ENCODE measurements around the gene C10orf53.

The C10orf53 gene

GRCh38 chr10:49740346-49741107 is 61.1 kb downstream of the C10orf53 start:
- TF ChIP-seq CTCF (conservative IDR thresholded peaks at IDR 0.05; ENCODE audit: low read depth): no peak
- ChIA-PET POLR2A (ENCODE audit: low non-redundant PET) (no interaction called here), CTCF (no interaction called here)
- no peak overlapping the region for H3K27ac ChIP-seq
- DNase-seq (ENCODE audit: low spot score): no peak

GRCh38 chr10:49741108-49741995 is 61.9 kb downstream of the C10orf53 start:
- ChIA-PET POLR2A (ENCODE audit: low non-redundant PET) (no interaction called here), CTCF (no interaction called here)
- TF ChIP-seq CTCF (conservative IDR thresholded peaks at IDR 0.05; ENCODE audit: low read depth): no peak
- DNase-seq (ENCODE audit: low spot score): no peak
- no peak overlapping the region for H3K27ac ChIP-seq

GRCh38 chr10:49742683-49743463 is 63.4 kb downstream of the C10orf53 start:
- no peak for TF ChIP-seq CTCF (conservative IDR thresholded peaks at IDR 0.05; ENCODE audit: low read depth)
- no peak for DNase-seq (ENCODE audit: low spot score)
- POLR2A ChIA-PET (ENCODE audit: low non-redundant PET): no interaction called here
- H3K27ac ChIP-seq: no peak overlapping the region
- CTCF ChIA-PET: interaction anchor here (0.6 to 0.7 kb wide), 2 partner anchors 9 to 143 kb away, joined by 3 to 4 read pairs; no protein-coding TSS in a partner anchor

- no peak for DNase-seq (ENCODE audit: low spot score)
- ChIA-PET CTCF (interaction anchor here (0.5 kb wide), 1 partner anchor 1434 kb away, joined by 3 read pairs; no protein-coding TSS in a partner anchor), POLR2A (ENCODE audit: low non-redundant PET) (no interaction called here)
- no peak overlapping the region for H3K27ac ChIP-seq
- no peak for TF ChIP-seq CTCF (conservative IDR thresholded peaks at IDR 0.05; ENCODE audit: low read depth)
Measured at GRCh38 chr10:49743464-49744075, 64.1 kb downstream of the C10orf53 start.

GRCh38 chr10:49744091-49744685 is 64.7 kb downstream of the C10orf53 start:
- no peak overlapping the region for H3K27ac ChIP-seq
- TF ChIP-seq CTCF (conservative IDR thresholded peaks at IDR 0.05; ENCODE audit: low read depth): no peak
- CTCF ChIA-PET: interaction anchor here (0.5 kb wide), 1 partner anchor 1434 kb away, joined by 3 read pairs; no protein-coding TSS in a partner anchor
- no peak for DNase-seq (ENCODE audit: low spot score)
- POLR2A ChIA-PET (ENCODE audit: low non-redundant PET): no interaction called here

Data from RWPE1 (cell line).